ENCODE results near the gene KIF26B.

The KIF26B gene

DNA sequence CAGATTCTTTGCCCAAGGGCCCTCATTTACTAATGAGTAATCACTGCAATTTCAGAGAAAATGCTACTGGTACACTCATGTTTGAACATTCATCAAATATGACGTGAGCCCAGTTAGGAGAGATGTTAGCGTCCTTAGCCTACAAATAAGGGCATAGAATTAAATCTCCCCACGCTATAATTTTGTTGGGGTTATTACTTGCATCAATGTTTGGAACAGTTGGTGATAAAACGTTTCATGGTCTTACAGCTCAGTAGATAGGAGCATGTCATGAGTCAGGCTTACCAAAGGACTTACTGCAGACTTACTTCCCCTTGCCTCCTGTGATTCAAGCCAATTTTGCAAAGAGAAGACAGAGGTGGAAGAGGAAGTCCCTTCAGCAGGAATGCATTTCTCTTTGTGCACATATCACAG is 304.0 kb downstream of the KIF26B start:
- no peak overlapping the region for H3K27ac ChIP-seq (ENCODE audit: low read length)
- H3K9me3 ChIP-seq (ENCODE audit: insufficient read depth, low read length), result no peaks in the 10 kb centered on the region
- H3K4me2 ChIP-seq (ENCODE audit: low read length), result no peak overlapping the region
- H3K27me3 ChIP-seq (ENCODE audit: low read depth, low read length), result peaks cover 27% of the 10 kb centered on the region
- H3K4me1 ChIP-seq (ENCODE audit: low read length), result no peaks in the 10 kb centered on the region
- no peaks in the 10 kb centered on the region for H3K36me3 ChIP-seq (replicated peaks; ENCODE audit: low read depth, low read length)
- no peak overlapping the region for H3K4me3 ChIP-seq (ENCODE audit: low read length)
- TF ChIP-seq EZH2phosphoT487 (IDR thresholded peaks at IDR 0.05; ENCODE audit: low read depth), result no peak
- TF ChIP-seq, protein P1, sequence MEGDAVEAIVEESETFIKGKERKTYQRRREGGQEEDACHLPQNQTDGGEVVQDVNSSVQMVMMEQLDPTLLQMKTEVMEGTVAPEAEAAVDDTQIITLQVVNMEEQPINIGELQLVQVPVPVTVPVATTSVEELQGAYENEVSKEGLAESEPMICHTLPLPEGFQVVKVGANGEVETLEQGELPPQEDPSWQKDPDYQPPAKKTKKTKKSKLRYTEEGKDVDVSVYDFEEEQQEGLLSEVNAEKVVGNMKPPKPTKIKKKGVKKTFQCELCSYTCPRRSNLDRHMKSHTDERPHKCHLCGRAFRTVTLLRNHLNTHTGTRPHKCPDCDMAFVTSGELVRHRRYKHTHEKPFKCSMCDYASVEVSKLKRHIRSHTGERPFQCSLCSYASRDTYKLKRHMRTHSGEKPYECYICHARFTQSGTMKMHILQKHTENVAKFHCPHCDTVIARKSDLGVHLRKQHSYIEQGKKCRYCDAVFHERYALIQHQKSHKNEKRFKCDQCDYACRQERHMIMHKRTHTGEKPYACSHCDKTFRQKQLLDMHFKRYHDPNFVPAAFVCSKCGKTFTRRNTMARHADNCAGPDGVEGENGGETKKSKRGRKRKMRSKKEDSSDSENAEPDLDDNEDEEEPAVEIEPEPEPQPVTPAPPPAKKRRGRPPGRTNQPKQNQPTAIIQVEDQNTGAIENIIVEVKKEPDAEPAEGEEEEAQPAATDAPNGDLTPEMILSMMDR (IDR thresholded peaks at IDR 0.05; ENCODE audit: low read depth, low read length), result no peak
- no peak overlapping the region for H3K9ac ChIP-seq (ENCODE audit: low read length)
- H2AFZ ChIP-seq (ENCODE audit: low read depth, low read length), result no peak overlapping the region
- H3K79me2 ChIP-seq (ENCODE audit: low read length), result no peaks in the 10 kb centered on the region
- H4K20me1 ChIP-seq (ENCODE audit: insufficient read depth, low read length), result no peaks in the 10 kb centered on the region

DNA sequence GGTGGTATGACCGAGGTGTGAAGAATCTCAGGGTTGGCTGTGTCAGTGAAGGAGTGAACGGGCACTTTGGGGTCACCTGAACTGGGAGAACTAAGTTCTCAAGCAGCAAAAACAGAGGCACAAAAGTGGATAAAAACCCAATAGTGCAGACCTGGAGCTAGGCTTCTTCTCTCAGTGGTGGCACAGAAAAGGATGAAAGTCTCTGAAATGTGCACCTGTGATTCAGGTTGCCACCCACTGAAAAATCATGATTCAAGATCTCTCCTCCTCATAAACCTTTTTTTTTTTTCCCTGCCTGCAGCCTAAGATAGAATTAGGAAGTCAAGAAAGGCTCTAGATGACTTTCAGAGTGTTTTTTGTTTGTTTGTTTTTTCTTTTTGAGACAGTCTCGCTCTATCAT is 304.8 kb downstream of the KIF26B start:
- Histone ChIP-seq H3K9me3 (ENCODE audit: insufficient read depth, low read length) (no peaks in the 10 kb centered on the region), H4K20me1 (ENCODE audit: insufficient read depth, low read length) (no peaks in the 10 kb centered on the region), H3K4me3 (ENCODE audit: low read length) (no peak overlapping the region), H3K4me2 (ENCODE audit: low read length) (no peak overlapping the region), H3K27me3 (ENCODE audit: low read depth, low read length) (peaks cover 27% of the 10 kb centered on the region), H3K79me2 (ENCODE audit: low read length) (no peaks in the 10 kb centered on the region), H3K9ac (ENCODE audit: low read length) (no peak overlapping the region), H2AFZ (ENCODE audit: low read depth, low read length) (no peak overlapping the region), H3K36me3 (replicated peaks; ENCODE audit: low read depth, low read length) (no peaks in the 10 kb centered on the region), H3K27ac (ENCODE audit: low read length) (no peak overlapping the region), H3K4me1 (ENCODE audit: low read length) (no peaks in the 10 kb centered on the region)
- TF ChIP-seq EZH2phosphoT487 (IDR thresholded peaks at IDR 0.05; ENCODE audit: low read depth), result no peak
- TF ChIP-seq, protein P1 (IDR thresholded peaks at IDR 0.05; ENCODE audit: low read depth, low read length), result no peak

DNA sequence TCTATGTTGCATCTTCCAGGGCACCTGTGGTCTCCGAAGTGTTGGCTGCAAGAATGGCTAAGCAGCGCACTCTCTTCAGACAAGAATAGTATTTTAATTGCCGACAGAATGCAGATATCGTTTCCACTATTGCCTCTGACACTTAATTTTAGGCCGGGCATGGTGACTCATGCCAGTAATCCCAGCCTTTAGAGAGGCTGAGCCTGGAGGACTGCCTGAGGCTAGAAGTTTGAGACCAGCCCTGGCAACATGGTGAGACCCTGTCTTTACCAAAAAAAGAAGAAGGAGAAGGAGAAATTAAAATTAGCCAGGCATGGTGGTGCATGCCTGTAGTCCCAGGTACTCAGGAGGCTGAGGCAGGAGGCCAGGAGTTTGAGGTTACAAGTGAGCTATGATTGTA is 306.9 kb downstream of the KIF26B start:
- Histone ChIP-seq H4K20me1 (ENCODE audit: insufficient read depth, low read length) (no peaks in the 10 kb centered on the region), H3K4me2 (ENCODE audit: low read length) (no peak overlapping the region), H3K79me2 (ENCODE audit: low read length) (no peaks in the 10 kb centered on the region), H3K9me3 (ENCODE audit: insufficient read depth, low read length) (no peaks in the 10 kb centered on the region), H3K4me3 (ENCODE audit: low read length) (no peak overlapping the region), H3K36me3 (replicated peaks; ENCODE audit: low read depth, low read length) (no peaks in the 10 kb centered on the region), H3K27me3 (ENCODE audit: low read depth, low read length) (peaks cover 31% of the 10 kb centered on the region), H3K9ac (ENCODE audit: low read length) (no peak overlapping the region), H2AFZ (ENCODE audit: low read depth, low read length) (no peak overlapping the region), H3K27ac (ENCODE audit: low read length) (no peak overlapping the region), H3K4me1 (ENCODE audit: low read length) (no peaks in the 10 kb centered on the region)
- TF ChIP-seq EZH2phosphoT487 (IDR thresholded peaks at IDR 0.05; ENCODE audit: low read depth), result no peak
- TF ChIP-seq, protein P1 (IDR thresholded peaks at IDR 0.05; ENCODE audit: low read depth, low read length), result no peak

DNA sequence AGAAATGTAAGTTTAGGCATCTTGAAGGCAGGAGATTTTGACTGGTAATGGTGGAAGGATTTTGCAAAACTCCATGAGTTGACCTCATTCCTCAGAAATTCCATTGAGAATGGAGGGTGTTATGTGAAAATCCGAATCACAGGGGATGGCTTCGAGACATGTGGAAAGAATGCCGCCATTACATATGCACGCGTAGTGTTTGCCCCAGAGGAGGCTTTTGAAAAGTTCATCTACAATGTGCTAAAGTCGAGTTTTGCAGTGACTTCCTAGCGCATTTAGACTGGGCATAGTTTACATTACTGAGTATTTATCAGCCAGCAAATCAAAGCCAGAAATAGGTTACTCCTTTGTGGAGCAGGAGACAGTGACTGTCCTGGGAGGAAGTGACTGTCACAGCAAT is 307.4 kb downstream of the KIF26B start:
- no peak overlapping the region for H3K27ac ChIP-seq (ENCODE audit: low read length)
- H3K9ac ChIP-seq (ENCODE audit: low read length), result no peak overlapping the region
- no peak overlapping the region for H3K4me2 ChIP-seq (ENCODE audit: low read length)
- no peaks in the 10 kb centered on the region for H3K4me1 ChIP-seq (ENCODE audit: low read length)
- H3K79me2 ChIP-seq (ENCODE audit: low read length), result no peaks in the 10 kb centered on the region
- no peaks in the 10 kb centered on the region for H4K20me1 ChIP-seq (ENCODE audit: insufficient read depth, low read length)
- H3K9me3 ChIP-seq (ENCODE audit: insufficient read depth, low read length), result no peaks in the 10 kb centered on the region
- no peaks in the 10 kb centered on the region for H3K36me3 ChIP-seq (replicated peaks; ENCODE audit: low read depth, low read length)
- peaks cover 31% of the 10 kb centered on the region for H3K27me3 ChIP-seq (ENCODE audit: low read depth, low read length)
- H2AFZ ChIP-seq (ENCODE audit: low read depth, low read length), result no peak overlapping the region
- H3K4me3 ChIP-seq (ENCODE audit: low read length), result no peak overlapping the region
- TF ChIP-seq, protein P1 (IDR thresholded peaks at IDR 0.05; ENCODE audit: low read depth, low read length), result no peak
- no peak for TF ChIP-seq EZH2phosphoT487 (IDR thresholded peaks at IDR 0.05; ENCODE audit: low read depth)

Data from OCI-LY3 (cell line).